Measurements from ENCODE around the gene RPP14. TPM values are rescaled to one million over a fixed set of nuclear protein-coding genes. Genes with fewer than 3 reads are reported as not detected.

Gene RPP14
- total and polyA plus RNA-seq, 2 experiments from 2014 or later: 11.7 to 18.6 TPM

DNA sequence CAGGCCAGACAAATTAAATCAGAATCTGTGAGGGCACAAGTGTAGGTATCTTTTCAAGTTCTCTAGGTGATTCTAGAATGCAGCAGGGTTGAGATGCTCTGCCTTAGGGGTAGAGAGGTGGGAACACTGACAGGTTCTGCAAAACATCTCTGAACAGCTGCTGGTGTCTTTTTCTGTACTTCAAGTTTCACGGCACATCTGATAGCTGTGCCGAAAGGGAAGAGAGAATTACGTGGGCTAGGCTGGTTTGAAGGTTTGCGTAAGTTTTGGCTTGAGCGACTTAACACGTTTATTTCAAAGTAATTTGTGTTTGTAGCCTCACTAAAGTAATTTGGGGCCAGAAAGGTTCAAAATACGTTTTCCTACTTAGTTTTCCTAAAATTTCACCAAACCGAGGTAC is 49.1 kb downstream of the RPP14 start:
- Mint-ChIP-seq H3K9me3 (no peaks in the 10 kb centered on the region), H3K4me3 (no peak overlapping the region), H3K36me3 (ENCODE audit: low read depth) (no peaks in the 10 kb centered on the region), H3K27me3 (ENCODE audit: insufficient read depth, low read depth, poor library complexity) (peaks cover 3% of the 10 kb centered on the region), H3K4me1 (peaks cover 13% of the 10 kb centered on the region), H3K27ac (no peak overlapping the region)
- H2AFZ ChIP-seq: no peak overlapping the region
- ATAC-seq: no peak
- H3K79me2 ChIP-seq (replicated peaks; ENCODE audit: insufficient read depth): no peaks in the 10 kb centered on the region; the same call in 1 of the 2 replicates
- H3K27me3 ChIP-seq (ENCODE audit: insufficient read depth): no peaks in the 10 kb centered on the region
- H4K20me1 ChIP-seq (replicated peaks; ENCODE audit: insufficient read depth): no peaks in the 10 kb centered on the region
- no peak overlapping the region for H3K27ac ChIP-seq (ENCODE audit: low read depth)
- no peaks in the 10 kb centered on the region for H3F3A ChIP-seq (replicated peaks; ENCODE audit: low read depth)
- TF ChIP-seq, protein P1, sequence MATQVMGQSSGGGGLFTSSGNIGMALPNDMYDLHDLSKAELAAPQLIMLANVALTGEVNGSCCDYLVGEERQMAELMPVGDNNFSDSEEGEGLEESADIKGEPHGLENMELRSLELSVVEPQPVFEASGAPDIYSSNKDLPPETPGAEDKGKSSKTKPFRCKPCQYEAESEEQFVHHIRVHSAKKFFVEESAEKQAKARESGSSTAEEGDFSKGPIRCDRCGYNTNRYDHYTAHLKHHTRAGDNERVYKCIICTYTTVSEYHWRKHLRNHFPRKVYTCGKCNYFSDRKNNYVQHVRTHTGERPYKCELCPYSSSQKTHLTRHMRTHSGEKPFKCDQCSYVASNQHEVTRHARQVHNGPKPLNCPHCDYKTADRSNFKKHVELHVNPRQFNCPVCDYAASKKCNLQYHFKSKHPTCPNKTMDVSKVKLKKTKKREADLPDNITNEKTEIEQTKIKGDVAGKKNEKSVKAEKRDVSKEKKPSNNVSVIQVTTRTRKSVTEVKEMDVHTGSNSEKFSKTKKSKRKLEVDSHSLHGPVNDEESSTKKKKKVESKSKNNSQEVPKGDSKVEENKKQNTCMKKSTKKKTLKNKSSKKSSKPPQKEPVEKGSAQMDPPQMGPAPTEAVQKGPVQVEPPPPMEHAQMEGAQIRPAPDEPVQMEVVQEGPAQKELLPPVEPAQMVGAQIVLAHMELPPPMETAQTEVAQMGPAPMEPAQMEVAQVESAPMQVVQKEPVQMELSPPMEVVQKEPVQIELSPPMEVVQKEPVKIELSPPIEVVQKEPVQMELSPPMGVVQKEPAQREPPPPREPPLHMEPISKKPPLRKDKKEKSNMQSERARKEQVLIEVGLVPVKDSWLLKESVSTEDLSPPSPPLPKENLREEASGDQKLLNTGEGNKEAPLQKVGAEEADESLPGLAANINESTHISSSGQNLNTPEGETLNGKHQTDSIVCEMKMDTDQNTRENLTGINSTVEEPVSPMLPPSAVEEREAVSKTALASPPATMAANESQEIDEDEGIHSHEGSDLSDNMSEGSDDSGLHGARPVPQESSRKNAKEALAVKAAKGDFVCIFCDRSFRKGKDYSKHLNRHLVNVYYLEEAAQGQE (IDR thresholded peaks at IDR 0.05; ENCODE audit: unreplicated experiment): no peak
- TF ChIP-seq POLR2AphosphoS5 (IDR thresholded peaks at IDR 0.05; ENCODE audit: low read depth) (no peak), NANOG (IDR thresholded peaks at IDR 0.05; ENCODE audit: borderline replicate concordance) (no peak), EZH2 (IDR thresholded peaks at IDR 0.05; ENCODE audit: low read depth, unreplicated experiment) (no peak), ZNF331 (CRISPR knock-in tag; IDR thresholded peaks at IDR 0.05; ENCODE audit: low read depth) (no peak), JUNB (IDR thresholded peaks at IDR 0.05; ENCODE audit: unreplicated experiment) (no peak), STAT1 (IDR thresholded peaks at IDR 0.05; ENCODE audit: unreplicated experiment) (no peak), CREB1 (CRISPR knock-in tag; IDR thresholded peaks at IDR 0.05; ENCODE audit: low read depth) (no peak), EZH2phosphoT487 (IDR thresholded peaks at IDR 0.05; ENCODE audit: unreplicated experiment) (no peak), ZNF114 (CRISPR knock-in tag; IDR thresholded peaks at IDR 0.05) (no peak)
- TF ChIP-seq, protein P2, sequence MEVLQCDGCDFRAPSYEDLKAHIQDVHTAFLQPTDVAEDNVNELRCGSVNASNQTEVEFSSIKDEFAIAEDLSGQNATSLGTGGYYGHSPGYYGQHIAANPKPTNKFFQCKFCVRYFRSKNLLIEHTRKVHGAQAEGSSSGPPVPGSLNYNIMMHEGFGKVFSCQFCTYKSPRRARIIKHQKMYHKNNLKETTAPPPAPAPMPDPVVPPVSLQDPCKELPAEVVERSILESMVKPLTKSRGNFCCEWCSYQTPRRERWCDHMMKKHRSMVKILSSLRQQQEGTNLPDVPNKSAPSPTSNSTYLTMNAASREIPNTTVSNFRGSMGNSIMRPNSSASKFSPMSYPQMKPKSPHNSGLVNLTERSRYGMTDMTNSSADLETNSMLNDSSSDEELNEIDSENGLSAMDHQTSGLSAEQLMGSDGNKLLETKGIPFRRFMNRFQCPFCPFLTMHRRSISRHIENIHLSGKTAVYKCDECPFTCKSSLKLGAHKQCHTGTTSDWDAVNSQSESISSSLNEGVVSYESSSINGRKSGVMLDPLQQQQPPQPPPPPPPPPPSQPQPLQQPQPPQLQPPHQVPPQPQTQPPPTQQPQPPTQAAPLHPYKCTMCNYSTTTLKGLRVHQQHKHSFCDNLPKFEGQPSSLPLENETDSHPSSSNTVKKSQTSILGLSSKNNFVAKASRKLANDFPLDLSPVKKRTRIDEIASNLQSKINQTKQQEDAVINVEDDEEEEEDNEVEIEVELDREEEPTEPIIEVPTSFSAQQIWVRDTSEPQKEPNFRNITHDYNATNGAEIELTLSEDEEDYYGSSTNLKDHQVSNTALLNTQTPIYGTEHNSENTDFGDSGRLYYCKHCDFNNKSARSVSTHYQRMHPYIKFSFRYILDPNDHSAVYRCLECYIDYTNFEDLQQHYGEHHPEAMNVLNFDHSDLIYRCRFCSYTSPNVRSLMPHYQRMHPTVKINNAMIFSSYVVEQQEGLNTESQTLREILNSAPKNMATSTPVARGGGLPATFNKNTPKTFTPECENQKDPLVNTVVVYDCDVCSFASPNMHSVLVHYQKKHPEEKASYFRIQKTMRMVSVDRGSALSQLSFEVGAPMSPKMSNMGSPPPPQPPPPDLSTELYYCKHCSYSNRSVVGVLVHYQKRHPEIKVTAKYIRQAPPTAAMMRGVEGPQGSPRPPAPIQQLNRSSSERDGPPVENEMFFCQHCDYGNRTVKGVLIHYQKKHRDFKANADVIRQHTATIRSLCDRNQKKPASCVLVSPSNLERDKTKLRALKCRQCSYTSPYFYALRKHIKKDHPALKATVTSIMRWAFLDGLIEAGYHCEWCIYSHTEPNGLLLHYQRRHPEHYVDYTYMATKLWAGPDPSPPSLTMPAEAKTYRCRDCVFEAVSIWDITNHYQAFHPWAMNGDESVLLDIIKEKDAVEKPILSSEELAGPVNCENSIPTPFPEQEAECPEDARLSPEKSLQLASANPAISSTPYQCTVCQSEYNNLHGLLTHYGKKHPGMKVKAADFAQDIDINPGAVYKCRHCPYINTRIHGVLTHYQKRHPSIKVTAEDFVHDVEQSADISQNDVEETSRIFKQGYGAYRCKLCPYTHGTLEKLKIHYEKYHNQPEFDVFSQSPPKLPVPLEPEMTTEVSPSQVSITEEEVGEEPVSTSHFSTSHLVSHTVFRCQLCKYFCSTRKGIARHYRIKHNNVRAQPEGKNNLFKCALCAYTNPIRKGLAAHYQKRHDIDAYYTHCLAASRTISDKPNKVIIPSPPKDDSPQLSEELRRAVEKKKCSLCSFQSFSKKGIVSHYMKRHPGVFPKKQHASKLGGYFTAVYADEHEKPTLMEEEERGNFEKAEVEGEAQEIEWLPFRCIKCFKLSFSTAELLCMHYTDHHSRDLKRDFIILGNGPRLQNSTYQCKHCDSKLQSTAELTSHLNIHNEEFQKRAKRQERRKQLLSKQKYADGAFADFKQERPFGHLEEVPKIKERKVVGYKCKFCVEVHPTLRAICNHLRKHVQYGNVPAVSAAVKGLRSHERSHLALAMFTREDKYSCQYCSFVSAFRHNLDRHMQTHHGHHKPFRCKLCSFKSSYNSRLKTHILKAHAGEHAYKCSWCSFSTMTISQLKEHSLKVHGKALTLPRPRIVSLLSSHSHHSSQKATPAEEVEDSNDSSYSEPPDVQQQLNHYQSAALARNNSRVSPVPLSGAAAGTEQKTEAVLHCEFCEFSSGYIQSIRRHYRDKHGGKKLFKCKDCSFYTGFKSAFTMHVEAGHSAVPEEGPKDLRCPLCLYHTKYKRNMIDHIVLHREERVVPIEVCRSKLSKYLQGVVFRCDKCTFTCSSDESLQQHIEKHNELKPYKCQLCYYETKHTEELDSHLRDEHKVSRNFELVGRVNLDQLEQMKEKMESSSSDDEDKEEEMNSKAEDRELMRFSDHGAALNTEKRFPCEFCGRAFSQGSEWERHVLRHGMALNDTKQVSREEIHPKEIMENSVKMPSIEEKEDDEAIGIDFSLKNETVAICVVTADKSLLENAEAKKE (CRISPR knock-in tag; IDR thresholded peaks at IDR 0.05): no peak
- TF ChIP-seq, protein P3, sequence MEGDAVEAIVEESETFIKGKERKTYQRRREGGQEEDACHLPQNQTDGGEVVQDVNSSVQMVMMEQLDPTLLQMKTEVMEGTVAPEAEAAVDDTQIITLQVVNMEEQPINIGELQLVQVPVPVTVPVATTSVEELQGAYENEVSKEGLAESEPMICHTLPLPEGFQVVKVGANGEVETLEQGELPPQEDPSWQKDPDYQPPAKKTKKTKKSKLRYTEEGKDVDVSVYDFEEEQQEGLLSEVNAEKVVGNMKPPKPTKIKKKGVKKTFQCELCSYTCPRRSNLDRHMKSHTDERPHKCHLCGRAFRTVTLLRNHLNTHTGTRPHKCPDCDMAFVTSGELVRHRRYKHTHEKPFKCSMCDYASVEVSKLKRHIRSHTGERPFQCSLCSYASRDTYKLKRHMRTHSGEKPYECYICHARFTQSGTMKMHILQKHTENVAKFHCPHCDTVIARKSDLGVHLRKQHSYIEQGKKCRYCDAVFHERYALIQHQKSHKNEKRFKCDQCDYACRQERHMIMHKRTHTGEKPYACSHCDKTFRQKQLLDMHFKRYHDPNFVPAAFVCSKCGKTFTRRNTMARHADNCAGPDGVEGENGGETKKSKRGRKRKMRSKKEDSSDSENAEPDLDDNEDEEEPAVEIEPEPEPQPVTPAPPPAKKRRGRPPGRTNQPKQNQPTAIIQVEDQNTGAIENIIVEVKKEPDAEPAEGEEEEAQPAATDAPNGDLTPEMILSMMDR (conservative IDR thresholded peaks at IDR 0.05; ENCODE audit: low read depth in 2 of 2): no peak
- TF ChIP-seq, protein P4, sequence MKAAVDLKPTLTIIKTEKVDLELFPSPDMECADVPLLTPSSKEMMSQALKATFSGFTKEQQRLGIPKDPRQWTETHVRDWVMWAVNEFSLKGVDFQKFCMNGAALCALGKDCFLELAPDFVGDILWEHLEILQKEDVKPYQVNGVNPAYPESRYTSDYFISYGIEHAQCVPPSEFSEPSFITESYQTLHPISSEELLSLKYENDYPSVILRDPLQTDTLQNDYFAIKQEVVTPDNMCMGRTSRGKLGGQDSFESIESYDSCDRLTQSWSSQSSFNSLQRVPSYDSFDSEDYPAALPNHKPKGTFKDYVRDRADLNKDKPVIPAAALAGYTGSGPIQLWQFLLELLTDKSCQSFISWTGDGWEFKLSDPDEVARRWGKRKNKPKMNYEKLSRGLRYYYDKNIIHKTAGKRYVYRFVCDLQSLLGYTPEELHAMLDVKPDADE (IDR thresholded peaks at IDR 0.05): no peak
- no peak for DNase-seq (ENCODE audit: low spot score)
- H3K4me2 ChIP-seq: no peak overlapping the region
- no peaks in the 10 kb centered on the region for H3K36me3 ChIP-seq (ENCODE audit: insufficient read depth)
- H3K4me3 ChIP-seq: no peak overlapping the region
- H3K9me2 ChIP-seq (ENCODE audit: insufficient read depth): no peaks in the 10 kb centered on the region
- H3K4me1 ChIP-seq (ENCODE audit: insufficient read depth): peaks cover 10% of the 10 kb centered on the region; the same call in 1 of the 2 replicates

Measured in GM23338 (cell line).